CD14-positive monocyte (primary cell): ENCODE results near the gene GLDN. TPM values are rescaled to one million over a fixed set of nuclear protein-coding genes. Genes with fewer than 3 reads are reported as not detected.

Experiments used
- DNase-seq, 3 donors: peaks; one replicate each; pipeline ENCODE4 v3.0.0-alpha.2; 2011 to 2022
- H2AFZ ChIP-seq: 2 replicates; pipeline ENCODE4 v1.6.0; 2012; ENCODE audit warnings: mild to moderate bottlenecking, low read depth, low read length, inconsistent platforms; ENCODE audit not compliant: insufficient read depth, poor library complexity, severe bottlenecking
- H3K27ac ChIP-seq, 2 donors: 1 replicate in 1 of 2; 2 replicates in 1 of 2; pipeline ENCODE4 v1.5.1; 2012 to 2013; ENCODE audit warnings: low read length in 2 of 2, control low read depth in 1 of 2, inconsistent platforms in 1 of 2, low read depth in 1 of 2, mild to moderate bottlenecking in 1 of 2
- H3K27me3 ChIP-seq, 2 donors: one replicate each; pipeline versions ENCODE4 v1.6.0 to v1.6.1; 2011 to 2013; ENCODE audit warnings: low read length in 2 of 2; ENCODE audit not compliant: control insufficient read depth in 2 of 2, insufficient read depth in 2 of 2
- H3K36me3 ChIP-seq, 2 donors: replicated peaks in 1 of 2; 1 replicate in 1 of 2; 2 replicates in 1 of 2; pipeline versions ENCODE4 v1.5.1 to v1.6.1; 2012 to 2013; ENCODE audit warnings: low read length in 2 of 2, control low read depth in 1 of 2, inconsistent platforms in 1 of 2, mild to moderate bottlenecking in 1 of 2; ENCODE audit not compliant: insufficient read depth in 2 of 2, control insufficient read depth in 1 of 2
- H3K4me1 ChIP-seq, 2 donors: 1 replicate in 1 of 2; 2 replicates in 1 of 2; pipeline versions ENCODE4 v1.5.1 to v1.6.1; 2012 to 2013; ENCODE audit warnings: low read length in 2 of 2, control low read depth in 1 of 2, inconsistent platforms in 1 of 2, mild to moderate bottlenecking in 1 of 2, moderate library complexity in 1 of 2; ENCODE audit not compliant: insufficient read depth in 2 of 2, control insufficient read depth in 1 of 2
- H3K4me2 ChIP-seq: replicated peaks from 2 replicates; pipeline ENCODE3; 2012; ENCODE audit warnings: low read length, moderate library complexity, mild to moderate bottlenecking; ENCODE audit not compliant: poor library complexity, severe bottlenecking; ENCODE audit errors: extremely low read depth
- H3K4me3 ChIP-seq, 3 experiments: fragments of 200-600 bp in 1 of 3; sonication (generic) in 1 of 3; replicated peaks in 1 of 3; 1 replicate in 2 of 3; 2 replicates in 1 of 3; pipeline ENCODE4 v1.5.1; 2011 to 2013; ENCODE audit warnings: low read length in 3 of 3, mild to moderate bottlenecking in 3 of 3, control low read depth in 2 of 3, low read depth in 2 of 3, inconsistent platforms in 1 of 3, moderate library complexity in 1 of 3
- H3K79me2 ChIP-seq: 2 replicates; pipeline ENCODE4 v1.6.0; 2012; ENCODE audit warnings: mild to moderate bottlenecking, control low read depth, inconsistent platforms, low read length, moderate library complexity; ENCODE audit not compliant: insufficient read depth
- H3K9ac ChIP-seq: 2 replicates; pipeline ENCODE4 v1.6.0; 2017; ENCODE audit warnings: low read length, mild to moderate bottlenecking; ENCODE audit not compliant: insufficient read depth, poor library complexity, severe bottlenecking
- H3K9me3 ChIP-seq, 2 donors: replicated peaks in 1 of 2; 1 replicate in 1 of 2; 2 replicates in 1 of 2; pipeline versions ENCODE4 v1.5.1 to v1.6.1; 2012 to 2013; ENCODE audit warnings: low read length in 2 of 2, control low read depth in 1 of 2; ENCODE audit not compliant: control insufficient read depth in 1 of 2, insufficient read depth in 1 of 2
- H4K20me1 ChIP-seq: 2 replicates; pipeline ENCODE4 v1.6.0; 2012; ENCODE audit warnings: mild to moderate bottlenecking, low read length, control low read depth, moderate library complexity; ENCODE audit not compliant: insufficient read depth
- H3K27ac Mint-ChIP-seq, 7 donors: one replicate each; pipeline ENCODE4 v1.8.0; 2020; ENCODE audit warnings: mild to moderate bottlenecking in 7 of 7, mixed read lengths in 7 of 7, moderate library complexity in 6 of 7, inconsistent platforms in 2 of 7
- H3K27me3 Mint-ChIP-seq, 3 donors: one replicate each; pipeline ENCODE4 v1.8.0; 2021 to 2022; ENCODE audit warnings: low read depth in 3 of 3, mild to moderate bottlenecking in 3 of 3, mixed read lengths in 3 of 3, moderate library complexity in 3 of 3, inconsistent platforms in 1 of 3
- H3K36me3 Mint-ChIP-seq, 2 donors: one replicate each; pipeline ENCODE4 v1.8.0; 2020; ENCODE audit warnings: mixed read lengths in 2 of 2, inconsistent platforms in 1 of 2, mild to moderate bottlenecking in 1 of 2
- H3K4me1 Mint-ChIP-seq: one replicate; pipeline ENCODE4 v1.8.0; 2020; ENCODE audit warnings: mild to moderate bottlenecking, mixed read lengths
- H3K4me3 Mint-ChIP-seq, 2 donors: one replicate each; pipeline ENCODE4 v1.8.0; 2020; ENCODE audit warnings: mild to moderate bottlenecking in 2 of 2, mixed read lengths in 2 of 2, moderate library complexity in 1 of 2
- H3K9me3 Mint-ChIP-seq, 7 donors: one replicate each; pipeline ENCODE4 v1.8.0; 2020 to 2022; ENCODE audit warnings: mixed read lengths in 7 of 7, mild to moderate bottlenecking in 6 of 7, moderate library complexity in 6 of 7, inconsistent platforms in 2 of 7
- WGBS: methylation state at CpG from one replicate; pipeline ENCODE4 v1.1.5; 2013; ENCODE audit warnings: missing lambda C conversion rate; ENCODE audit not compliant: insufficient coverage; 5-methylcytosine and 5-hydroxymethylcytosine counted together
- intact Hi-C, 2 donors: fragments of 100-400 bp; cut with micrococcal nuclease; formaldehyde crosslinking; loops; one replicate each; pipeline versions ENCODE4 v1.15.0 to v1.15.1; 2023
- polyA plus RNA-seq, 3 donors: library from polyadenylated mRNA; depleted of rRNA in 1 of 3; unstranded in 2 of 3; stranded (reverse) in 1 of 3; fragments of 300-500 nt in 2 of 3; fragments of >200 nt in 1 of 3; fragmentation: Illumina TruSeq in 2 of 3; gene quantifications; 1 replicate in 2 of 3; 2 replicates in 1 of 3; pipeline ENCODE4 v1.2.3, GENCODE V29; 2012 to 2021
- TF ChIP-seq, protein P1 (sequence below): fragments of 200-600 bp; IDR thresholded peaks from one replicate; pipeline ENCODE4 v1.8.0; 2022; ENCODE audit warnings: antibody characterized with exemption, mild to moderate bottlenecking

The GLDN gene
- polyA plus RNA-seq, 3 donors: 0.04 TPM; not detected in 2

DNA sequence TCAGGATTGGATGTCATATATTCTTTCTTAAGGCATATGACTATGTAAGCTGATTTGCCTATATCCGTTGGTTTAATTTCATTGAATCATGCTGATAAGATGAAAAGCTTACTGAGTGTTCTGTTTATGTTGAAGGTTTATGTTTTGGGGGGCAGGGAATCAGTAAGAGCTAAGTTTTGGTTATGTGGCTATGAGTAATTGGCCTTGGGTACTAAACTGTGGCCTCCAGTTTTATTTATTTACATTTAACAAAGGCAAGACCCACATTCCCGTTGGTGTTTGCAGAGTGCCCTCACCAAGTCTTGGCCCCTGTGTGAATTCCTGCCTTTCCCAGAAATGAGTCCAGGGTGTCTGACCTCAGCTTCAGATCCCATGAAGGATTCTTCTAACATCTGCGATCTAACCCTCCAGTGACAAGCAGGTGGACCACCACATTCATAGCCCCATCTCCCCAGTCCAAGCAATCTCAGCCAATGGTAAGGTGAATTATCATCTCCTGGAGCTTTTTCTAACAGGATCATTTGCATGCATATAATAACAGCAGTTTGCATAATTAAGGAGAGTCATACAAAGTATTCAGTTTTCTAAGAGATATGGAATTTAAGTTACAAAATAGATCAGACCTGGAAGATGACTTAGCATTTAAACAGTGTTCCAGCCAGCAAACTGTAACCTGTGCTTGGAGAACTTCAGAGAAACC, 27.4 kb downstream of the GLDN start:
- H3K4me2 ChIP-seq: no peak overlapping the region
- H3K27me3 ChIP-seq: peaks cover 2% of the 10 kb centered on the region in 2 donors
- DNase-seq: no peak
- intact Hi-C loops: no loop called here
- peaks cover 2% of the 10 kb centered on the region for H3K4me1 Mint-ChIP-seq
- no peak overlapping the region for H2AFZ ChIP-seq
- H3K27ac Mint-ChIP-seq: no peak overlapping the region
- WGBS: 97% methylated on average over 2 of the region's 3 CpGs
- H3K36me3 Mint-ChIP-seq: no peaks in the 10 kb centered on the region
- H3K9me3 ChIP-seq: no peaks in the 10 kb centered on the region
- H3K27me3 Mint-ChIP-seq: peaks cover 3 to 5% (median 4%) of the 10 kb centered on the region in 3 donors
- no peaks in the 10 kb centered on the region for H3K9me3 Mint-ChIP-seq
- H3K9ac ChIP-seq: no peak overlapping the region
- TF ChIP-seq, protein P1, sequence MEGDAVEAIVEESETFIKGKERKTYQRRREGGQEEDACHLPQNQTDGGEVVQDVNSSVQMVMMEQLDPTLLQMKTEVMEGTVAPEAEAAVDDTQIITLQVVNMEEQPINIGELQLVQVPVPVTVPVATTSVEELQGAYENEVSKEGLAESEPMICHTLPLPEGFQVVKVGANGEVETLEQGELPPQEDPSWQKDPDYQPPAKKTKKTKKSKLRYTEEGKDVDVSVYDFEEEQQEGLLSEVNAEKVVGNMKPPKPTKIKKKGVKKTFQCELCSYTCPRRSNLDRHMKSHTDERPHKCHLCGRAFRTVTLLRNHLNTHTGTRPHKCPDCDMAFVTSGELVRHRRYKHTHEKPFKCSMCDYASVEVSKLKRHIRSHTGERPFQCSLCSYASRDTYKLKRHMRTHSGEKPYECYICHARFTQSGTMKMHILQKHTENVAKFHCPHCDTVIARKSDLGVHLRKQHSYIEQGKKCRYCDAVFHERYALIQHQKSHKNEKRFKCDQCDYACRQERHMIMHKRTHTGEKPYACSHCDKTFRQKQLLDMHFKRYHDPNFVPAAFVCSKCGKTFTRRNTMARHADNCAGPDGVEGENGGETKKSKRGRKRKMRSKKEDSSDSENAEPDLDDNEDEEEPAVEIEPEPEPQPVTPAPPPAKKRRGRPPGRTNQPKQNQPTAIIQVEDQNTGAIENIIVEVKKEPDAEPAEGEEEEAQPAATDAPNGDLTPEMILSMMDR: no peak
- H3K27ac ChIP-seq: no peak overlapping the region
- H3K4me1 ChIP-seq: no peaks in the 10 kb centered on the region
- no peaks in the 10 kb centered on the region for H3K36me3 ChIP-seq
- no peak overlapping the region for H3K4me3 ChIP-seq
- H3K79me2 ChIP-seq: no peaks in the 10 kb centered on the region
- no peaks in the 10 kb centered on the region for H4K20me1 ChIP-seq
- H3K4me3 Mint-ChIP-seq: no peak overlapping the region

DNA sequence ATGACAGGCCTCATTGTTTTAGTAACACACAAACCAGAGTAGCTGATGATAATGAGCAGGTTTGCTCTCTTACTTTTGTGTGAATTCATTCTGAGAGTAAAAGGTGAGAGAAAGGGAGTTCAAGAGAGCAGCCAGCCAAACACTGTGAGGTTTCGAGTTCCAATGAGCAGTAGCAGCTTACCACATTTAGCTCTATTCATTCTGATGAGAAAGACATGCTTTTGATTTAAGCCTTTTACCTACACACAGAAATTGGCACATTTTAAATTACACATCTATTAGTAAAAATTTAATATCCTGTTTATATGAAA, 28.0 kb downstream of the GLDN start:
- Histone ChIP-seq H2AFZ (no peak overlapping the region), H3K4me3 (no peak overlapping the region), H3K9me3 (no peaks in the 10 kb centered on the region), H4K20me1 (no peaks in the 10 kb centered on the region), H3K9ac (no peak overlapping the region), H3K4me2 (no peak overlapping the region), H3K36me3 (no peaks in the 10 kb centered on the region), H3K27ac (no peak overlapping the region), H3K4me1 (no peaks in the 10 kb centered on the region), H3K79me2 (no peaks in the 10 kb centered on the region), H3K27me3 (no peaks in the 10 kb centered on the region)
- H3K36me3 Mint-ChIP-seq: no peaks in the 10 kb centered on the region
- H3K9me3 Mint-ChIP-seq: no peaks in the 10 kb centered on the region
- WGBS: no CpG with 5 or more reads among the region's 1 CpG
- intact Hi-C loops: no loop called here
- no peak overlapping the region for H3K27ac Mint-ChIP-seq
- peaks cover 3 to 4% (median 3%) of the 10 kb centered on the region in 3 donors for H3K27me3 Mint-ChIP-seq
- no peak for DNase-seq
- no peak overlapping the region for H3K4me3 Mint-ChIP-seq
- TF ChIP-seq, protein P1: no peak
- H3K4me1 Mint-ChIP-seq: peaks cover 2% of the 10 kb centered on the region
